K562 (cell line): ENCODE data around the gene GEMIN8. TPM values are rescaled to one million over a fixed set of nuclear protein-coding genes. Genes with fewer than 3 reads are reported as not detected.

Source experiments
- ATAC-seq: fragments of 200-7000 bp; cut with Tn5 transposase; 3 replicates; pipeline ENCODE4 v1.9.1; 2020; ENCODE audit warnings: moderate library complexity
- BruUV-seq: library from RNA; stranded (reverse); fragments of 400-500 nt; replicated peaks from 2 replicates; lab custom pipeline; 2021; lab: Mats Ljungman, UMichigan
- CTCF ChIA-PET: fragments of 300-600 bp; formaldehyde crosslinking; extraction: SDS; loops from one replicate; lab custom pipeline; 2021; ENCODE audit warnings: low intra/inter-chr PET ratio; lab: Yijun Ruan, JAX
- POLR2A ChIA-PET: fragments of 300-600, 350-650 bp; sonication (Branson Sonifier 250); formaldehyde crosslinking; extraction: SDS; loops from one replicate; lab custom pipeline; 2021; ENCODE audit warnings: antibody characterized with exemption, inconsistent platforms; lab: Yijun Ruan, JAX
- DNase-seq, 4 experiments: peaks; one replicate each; pipeline versions ENCODE4 v3.0.0 to v3.0.0-alpha.2; 2011 to 2018; ENCODE audit warnings: low spot score in 3 of 4, mixed read lengths in 3 of 4; ENCODE audit errors: extremely low read depth in 1 of 4
- FAIRE-seq: peaks from 2 replicates; lab custom pipeline; 2011; peaks lifted over from hg19 to GRCh38; lab: Jason Lieb, UNC
- H2AFZ ChIP-seq: 2 replicates; pipeline ENCODE4 v1.6.0; 2011; ENCODE audit warnings: low read depth, low read length, control low read depth, inconsistent platforms
- H3K27ac ChIP-seq: fragments of 200-600 bp; 3 replicates; pipeline ENCODE4 v1.8.0; 2011; ENCODE audit warnings: low read depth, mild to moderate bottlenecking, control low read depth, inconsistent platforms, low read length, moderate library complexity, mixed read lengths; ENCODE audit errors: extremely low read depth
- H3K27me3 ChIP-seq, 2 experiments: fragments of 300-600 bp in 1 of 2; 2 replicates in 1 of 2; 3 replicates in 1 of 2; pipeline versions ENCODE4 v1.6.0 to v1.8.0; 2011; ENCODE audit warnings: inconsistent platforms in 2 of 2, low read length in 2 of 2, mild to moderate bottlenecking in 1 of 2, mixed read lengths in 1 of 2, moderate library complexity in 1 of 2; ENCODE audit not compliant: control insufficient read depth in 2 of 2, insufficient read depth in 2 of 2
- H3K36me3 ChIP-seq: fragments of 300-600 bp; 3 replicates; pipeline ENCODE4 v1.8.0; 2011; ENCODE audit warnings: mild to moderate bottlenecking, low read length, inconsistent platforms; ENCODE audit not compliant: control insufficient read depth, insufficient read depth
- H3K4me1 ChIP-seq, 2 experiments: fragments of 200-600 bp in 1 of 2; replicated peaks in 1 of 2; 2 replicates in 1 of 2; 3 replicates in 1 of 2; pipeline versions ENCODE4 v1.5.1 to v1.8.0; 2011; ENCODE audit warnings: inconsistent platforms in 2 of 2, low read length in 2 of 2, mild to moderate bottlenecking in 1 of 2, mixed read lengths in 1 of 2, moderate library complexity in 1 of 2; ENCODE audit not compliant: control insufficient read depth in 2 of 2, insufficient read depth in 2 of 2
- H3K4me2 ChIP-seq: 2 replicates; pipeline ENCODE4 v1.6.1; 2011; ENCODE audit warnings: low read length, control low read depth, inconsistent platforms, mixed read lengths; ENCODE audit not compliant: insufficient read depth
- H3K4me3 ChIP-seq: fragments of 200-600 bp; sonication (generic), shearing (Covaris generic); 2 replicates; pipeline ENCODE4 v1.5.1; 2016; ENCODE audit warnings: control low read depth, inconsistent platforms
- H3K79me2 ChIP-seq: fragments of 200-600 bp; 3 replicates; pipeline ENCODE4 v1.8.0; 2011; ENCODE audit warnings: low read length, inconsistent platforms; ENCODE audit not compliant: control insufficient read depth, insufficient read depth
- H3K9ac ChIP-seq, 2 experiments: 2 replicates each; pipeline versions ENCODE4 v1.6.0 to v1.6.1; 2011; ENCODE audit warnings: low read depth in 2 of 2, low read length in 2 of 2, control low read depth in 1 of 2, inconsistent platforms in 1 of 2, mild to moderate bottlenecking in 1 of 2, mixed read lengths in 1 of 2; ENCODE audit not compliant: insufficient read depth in 1 of 2
- H3K9me1 ChIP-seq: one replicate; pipeline ENCODE4 v1.6.0; 2011; ENCODE audit warnings: inconsistent platforms, mild to moderate bottlenecking, low read length, moderate library complexity; ENCODE audit not compliant: control insufficient read depth, insufficient read depth
- H3K9me3 ChIP-seq: replicated peaks from 2 replicates; pipeline ENCODE4 v1.5.1; 2011; ENCODE audit warnings: low read depth, low read length, inconsistent platforms; ENCODE audit not compliant: control insufficient read depth, insufficient read depth
- H4K20me1 ChIP-seq: replicated peaks from 2 replicates; pipeline ENCODE4 v1.6.1; 2011; ENCODE audit warnings: low read length, inconsistent platforms, mixed read lengths; ENCODE audit not compliant: control insufficient read depth, insufficient read depth
- CCAR2 ChIP-seq: fragments of 200-400 bp; formaldehyde crosslinking; IDR thresholded peaks from 2 replicates; pipeline ENCODE4 v1.6.1; 2017; ENCODE audit warnings: mild to moderate bottlenecking, low read depth, low read length
- HMGN3 ChIP-seq: IDR thresholded peaks from 2 replicates; pipeline ENCODE4 v1.6.1; 2011; ENCODE audit warnings: borderline replicate concordance, low read depth, mild to moderate bottlenecking, mixed read lengths, low read length; ENCODE audit not compliant: insufficient read length; ENCODE audit errors: extremely low read depth
- MCM2 ChIP-seq: fragments of 450-650 bp; IDR thresholded peaks from 2 replicates; pipeline ENCODE4 v1.6.1; 2017; ENCODE audit warnings: low read depth, mild to moderate bottlenecking
- SAFB ChIP-seq: fragments of 200-400 bp; formaldehyde crosslinking; IDR thresholded peaks from 2 replicates; pipeline ENCODE4 v1.6.1; 2017; ENCODE audit warnings: low read depth, low read length, borderline replicate concordance
- TOE1 ChIP-seq, 2 experiments: fragments of 450-650 bp in 1 of 2; sonication (generic) in 1 of 2; formaldehyde crosslinking in 1 of 2; IDR thresholded peaks; 2 replicates each; pipeline versions ENCODE4 v1.7.1 to v1.8.0; 2016 to 2022; ENCODE audit warnings: borderline replicate concordance in 2 of 2, mild to moderate bottlenecking in 2 of 2, antibody characterized with exemption in 1 of 2, inconsistent platforms in 1 of 2, low read depth in 1 of 2, missing genetic modification reagents in 1 of 2, moderate library complexity in 1 of 2
- YBX1 ChIP-seq: fragments of 450-650 bp; IDR thresholded peaks from 2 replicates; pipeline ENCODE4 v1.7.1; 2016; ENCODE audit warnings: mild to moderate bottlenecking
- ZNF134 ChIP-seq: fragments of 250-450 bp; sonication (Bioruptor Pico); conservative IDR thresholded peaks from 2 replicates; pipeline ENCODE4 v1.4.0; 2020
- ZNF75A ChIP-seq: fragments of 450-650 bp; formaldehyde crosslinking; IDR thresholded peaks from 2 replicates; pipeline ENCODE4 v1.4.0; 2020; ENCODE audit warnings: mild to moderate bottlenecking
- ZSCAN32 ChIP-seq: fragments of 450-650 bp; formaldehyde crosslinking; IDR thresholded peaks from 2 replicates; pipeline ENCODE4 v1.4.0; 2020; ENCODE audit warnings: mild to moderate bottlenecking, moderate library complexity
- WGBS: fragments of 100-300 bp; shearing (Covaris generic); methylation state at CpG from one replicate; pipeline ENCODE4 v1.1.6; 2016; ENCODE audit warnings: low coverage, mixed read lengths; ENCODE audit not compliant: insufficient coverage; ENCODE audit errors: missing lambda C conversion rate; 5-methylcytosine and 5-hydroxymethylcytosine counted together
- in situ Hi-C: fragments of 300-500 bp; cut with MboI; formaldehyde crosslinking; loops from 4 replicates; pipeline ENCODE4 v1.15.0; 2018; ENCODE audit warnings: inconsistent platforms, mixed read lengths
- intact Hi-C: fragments of 100-400 bp; cut with micrococcal nuclease; formaldehyde crosslinking; loops from 2 replicates; pipeline ENCODE4 v1.14.2; 2022
- polyA plus RNA-seq, 8 experiments: library from polyadenylated mRNA; depleted of rRNA in 4 of 8; stranded (reverse) in 5 of 8; unstranded in 3 of 8; fragments of >200 nt; fragmentation: Nextera tagmentation in 2 of 8; fragmentation: Illumina TruSeq in 1 of 8; extraction: Ambion mirVana in 2 of 8; extraction: Trizol in 1 of 8; gene quantifications; 2 replicates each; pipeline versions ENCODE4 v1.2.1 to v1.2.3, GENCODE V29; 2011 to 2014; ENCODE audit warnings: inconsistent platforms in 1 of 8, missing spikeins in 1 of 8
- total RNA-seq, 7 experiments: library from RNA; depleted of rRNA in 6 of 7; stranded (reverse); fragments of >200 nt in 6 of 7; fragmentation: Illumina TruSeq in 2 of 7; extraction: Trizol in 2 of 7; gene quantifications; 2 replicates each; pipeline versions ENCODE4 v1.2.1 to v1.2.3, GENCODE V29; 2011 to 2021; ENCODE audit warnings: low replicate concordance in 1 of 7
- TF ChIP-seq, protein P1 (sequence below), 2 experiments: fragments of 450-650 bp in 1 of 2; sonication (generic) in 1 of 2; formaldehyde crosslinking in 1 of 2; IDR thresholded peaks in 1 of 2; conservative IDR thresholded peaks in 1 of 2; 2 replicates each; pipeline versions ENCODE4 v1.6.1 to v1.8.1; 2016 to 2023; ENCODE audit warnings: mild to moderate bottlenecking in 2 of 2, moderate library complexity in 2 of 2, inconsistent platforms in 1 of 2, missing genetic modification reagents in 1 of 2
- TF ChIP-seq, protein P2 (sequence below): fragments of 450-650 bp; formaldehyde crosslinking; IDR thresholded peaks from 2 replicates; pipeline ENCODE4 v1.4.0; 2022; ENCODE audit warnings: missing genetic modification characterization

GEMIN8 gene
- total and polyA plus RNA-seq, 9 of the 15 experiments (the other 6 are each of a cell fraction or from before 2014, with no cell fraction given): 10.9 to 29.1 (median 16.9) TPM

DNA sequence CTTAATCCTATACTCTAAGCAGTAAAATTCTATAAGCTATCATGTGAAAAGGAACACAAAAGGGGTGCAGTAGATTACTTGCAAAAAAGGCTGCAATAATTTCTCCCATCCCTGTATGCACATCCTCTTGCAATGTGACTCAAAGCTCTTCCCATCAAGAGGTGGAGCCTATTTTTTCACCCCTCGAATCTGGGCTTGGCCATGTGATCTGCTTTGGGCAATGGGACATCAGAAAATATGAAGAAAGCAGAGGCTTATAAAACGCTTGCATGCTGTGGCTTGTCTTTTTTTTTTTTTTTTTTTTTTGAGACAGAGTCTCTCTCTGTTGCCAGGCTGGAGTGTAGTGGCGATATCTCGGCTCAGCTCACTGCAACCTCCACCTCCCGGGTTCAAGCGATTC lies 33.0 kb downstream of the GEMIN8 start:
- Histone ChIP-seq H4K20me1 (no peaks in the 10 kb centered on the region), H3K9me3 (no peaks in the 10 kb centered on the region), H3K27me3 (peaks cover 2 to 4% of the 10 kb centered on the region in 2 experiments; a peak in 1 of 5 replicates), H3K36me3 (no peaks in the 10 kb centered on the region), H3K79me2 (no peaks in the 10 kb centered on the region), H3K9me1 (no peaks in the 10 kb centered on the region), H3K9ac (no peak overlapping the region), H3K27ac (no peak overlapping the region), H2AFZ (no peak overlapping the region), H3K4me2 (no peak overlapping the region), H3K4me3 (no peak overlapping the region), H3K4me1 (no peaks in the 10 kb centered on the region)
- TF ChIP-seq, protein P1, sequence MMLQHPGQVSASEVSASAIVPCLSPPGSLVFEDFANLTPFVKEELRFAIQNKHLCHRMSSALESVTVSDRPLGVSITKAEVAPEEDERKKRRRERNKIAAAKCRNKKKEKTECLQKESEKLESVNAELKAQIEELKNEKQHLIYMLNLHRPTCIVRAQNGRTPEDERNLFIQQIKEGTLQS (IDR thresholded peaks at IDR 0.05): no peak
- TF ChIP-seq, protein P1 (CRISPR knock-in tag; conservative IDR thresholded peaks at IDR 0.05): no peak
- TF ChIP-seq YBX1: no peak
- TF ChIP-seq CCAR2: no peak
- TF ChIP-seq MCM2: no peak
- no peak for TF ChIP-seq ZNF134 (CRISPR knock-in tag)
- no peak for TF ChIP-seq HMGN3
- no peak for TF ChIP-seq ZSCAN32 (CRISPR knock-in tag)
- TF ChIP-seq, protein P2, sequence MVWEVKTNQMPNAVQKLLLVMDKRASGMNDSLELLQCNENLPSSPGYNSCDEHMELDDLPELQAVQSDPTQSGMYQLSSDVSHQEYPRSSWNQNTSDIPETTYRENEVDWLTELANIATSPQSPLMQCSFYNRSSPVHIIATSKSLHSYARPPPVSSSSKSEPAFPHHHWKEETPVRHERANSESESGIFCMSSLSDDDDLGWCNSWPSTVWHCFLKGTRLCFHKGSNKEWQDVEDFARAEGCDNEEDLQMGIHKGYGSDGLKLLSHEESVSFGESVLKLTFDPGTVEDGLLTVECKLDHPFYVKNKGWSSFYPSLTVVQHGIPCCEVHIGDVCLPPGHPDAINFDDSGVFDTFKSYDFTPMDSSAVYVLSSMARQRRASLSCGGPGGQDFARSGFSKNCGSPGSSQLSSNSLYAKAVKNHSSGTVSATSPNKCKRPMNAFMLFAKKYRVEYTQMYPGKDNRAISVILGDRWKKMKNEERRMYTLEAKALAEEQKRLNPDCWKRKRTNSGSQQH (CRISPR knock-in tag): no peak
- no peak for TF ChIP-seq TOE1 (IDR thresholded peaks at IDR 0.05; ENCODE audit: borderline replicate concordance)
- no peak for TF ChIP-seq TOE1 (CRISPR knock-in tag; IDR thresholded peaks at IDR 0.05; ENCODE audit: borderline replicate concordance, low read depth)
- TF ChIP-seq ZNF75A: no peak
- TF ChIP-seq SAFB: no peak
- FAIRE-seq (no peak), DNase-seq (no peak), ATAC-seq (no peak)
- BruUV-seq: no TSS peak
- 0% methylated on average over 3 of the region's 6 CpGs for WGBS
- intact Hi-C loops: no loop called here
- in situ Hi-C loops: no loop called here
- CTCF ChIA-PET: interaction anchor here (0.7 kb wide), 1 partner anchor 408 kb away, joined by 3 read pairs; no protein-coding TSS in a partner anchor
- POLR2A ChIA-PET: interaction anchor here (0.7 kb wide), 1 partner anchor 15 kb away, joined by 3 read pairs; no protein-coding TSS in a partner anchor
